HG02610 (cell line): ENCODE measurements around the gene TNF.
"Not testable (repeated sequence)": the region's sequence is repeated elsewhere in the genome, so short reads cannot be mapped to it uniquely, and the experiment has no call there.

Source experiments
- ATAC-seq: cut with Tn5 transposase; IDR thresholded peaks from one replicate; pipeline ENCODE4 v1.9.1; 2021; ENCODE audit warnings: mild to moderate bottlenecking, moderate library complexity; ENCODE audit not compliant: unreplicated experiment

TNF gene

DNA sequence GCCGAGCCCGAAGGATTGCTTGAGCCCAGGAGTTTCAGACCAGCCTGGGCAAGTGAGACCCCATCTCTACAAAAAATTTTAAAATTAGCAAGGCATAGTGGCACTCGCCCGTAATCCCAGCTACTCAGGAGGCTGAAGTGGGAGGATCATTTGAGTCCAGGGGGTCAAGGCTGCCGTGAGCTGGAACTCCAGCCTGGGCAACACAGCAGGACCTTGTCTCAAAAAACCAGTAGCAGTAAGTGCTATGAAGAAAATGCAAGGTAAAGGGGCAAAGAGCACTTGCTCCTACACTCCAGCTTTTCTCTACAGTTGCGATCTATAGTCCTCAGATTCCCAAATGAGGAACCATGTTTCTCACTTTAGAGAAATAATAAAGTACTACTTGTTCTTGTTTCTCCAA, 31.7 kb upstream of the TNF start:
- ATAC-seq, result no peak

DNA sequence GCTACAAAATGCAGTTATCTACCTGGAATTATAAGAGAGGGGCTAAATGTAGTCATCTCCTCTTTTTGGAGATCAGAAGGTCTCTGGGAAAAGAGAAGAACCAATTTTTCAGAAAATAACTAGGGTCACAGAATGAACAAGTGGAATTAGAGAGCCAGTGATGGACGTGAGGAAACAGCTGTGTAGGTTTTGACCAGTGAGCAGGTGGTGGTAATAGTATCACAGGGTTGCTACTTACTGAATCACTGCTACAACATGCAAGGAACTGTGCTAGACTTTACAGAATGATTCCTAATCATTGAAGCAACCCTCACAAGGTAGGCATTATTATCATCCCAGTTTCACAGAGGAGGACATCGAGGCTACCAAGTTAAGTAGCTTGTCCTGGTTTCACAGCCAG, 30.7 kb upstream of the TNF start:
- no peak for ATAC-seq

- no peak for ATAC-seq
These were observed 30.1 kb upstream of the TNF start for GRCh38 chr6:31545291-31545690.

DNA sequence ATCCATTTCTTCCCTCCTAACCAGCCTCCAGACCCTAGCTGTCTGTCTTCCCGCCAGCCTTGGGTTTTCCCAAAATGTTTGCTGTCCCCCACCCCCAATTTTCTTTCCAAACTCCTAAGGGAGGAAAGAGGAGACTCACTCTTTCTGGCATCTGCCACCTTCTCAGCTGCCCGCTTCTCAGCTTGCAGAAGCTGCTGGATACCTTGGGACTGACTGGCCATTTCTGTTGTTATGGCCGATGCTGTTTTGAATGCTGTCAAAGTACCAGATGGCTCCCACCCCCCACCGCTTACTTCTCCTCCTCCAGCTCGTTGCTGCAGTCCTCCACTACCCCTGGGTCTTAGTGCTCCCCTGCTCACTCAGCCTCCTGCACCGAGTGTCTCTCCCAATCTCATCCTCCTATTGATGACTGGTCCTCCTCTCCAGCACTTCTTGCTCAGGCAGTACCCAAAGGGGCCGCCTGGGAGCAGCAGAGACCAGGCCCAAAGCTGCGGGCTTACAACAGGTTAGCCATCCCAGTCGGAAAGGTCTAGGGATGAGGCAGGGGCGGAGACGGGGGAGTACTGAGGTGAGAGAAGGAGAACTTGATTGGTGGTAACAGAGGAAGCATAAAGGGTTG, 28.9 kb upstream of the TNF start, which contains the start of gene ATP6V1G2:
ATP6V1G2 (minus strand) TSS at position 270 of the 619 bp plus-strand sequence; CDS start at position 221, 49 bp downstream.
- ATAC-seq, result peak; percentile 38

GRCh38 chr6:31546958-31547726, 28.2 kb upstream of the TNF start, which contains the start of gene NFKBIL1:
Gene NFKBIL1 (plus strand): TSS chr6:31547608. CDS start chr6:31547695, 87 bp downstream.
- ATAC-seq, result peak; percentile 75

DNA sequence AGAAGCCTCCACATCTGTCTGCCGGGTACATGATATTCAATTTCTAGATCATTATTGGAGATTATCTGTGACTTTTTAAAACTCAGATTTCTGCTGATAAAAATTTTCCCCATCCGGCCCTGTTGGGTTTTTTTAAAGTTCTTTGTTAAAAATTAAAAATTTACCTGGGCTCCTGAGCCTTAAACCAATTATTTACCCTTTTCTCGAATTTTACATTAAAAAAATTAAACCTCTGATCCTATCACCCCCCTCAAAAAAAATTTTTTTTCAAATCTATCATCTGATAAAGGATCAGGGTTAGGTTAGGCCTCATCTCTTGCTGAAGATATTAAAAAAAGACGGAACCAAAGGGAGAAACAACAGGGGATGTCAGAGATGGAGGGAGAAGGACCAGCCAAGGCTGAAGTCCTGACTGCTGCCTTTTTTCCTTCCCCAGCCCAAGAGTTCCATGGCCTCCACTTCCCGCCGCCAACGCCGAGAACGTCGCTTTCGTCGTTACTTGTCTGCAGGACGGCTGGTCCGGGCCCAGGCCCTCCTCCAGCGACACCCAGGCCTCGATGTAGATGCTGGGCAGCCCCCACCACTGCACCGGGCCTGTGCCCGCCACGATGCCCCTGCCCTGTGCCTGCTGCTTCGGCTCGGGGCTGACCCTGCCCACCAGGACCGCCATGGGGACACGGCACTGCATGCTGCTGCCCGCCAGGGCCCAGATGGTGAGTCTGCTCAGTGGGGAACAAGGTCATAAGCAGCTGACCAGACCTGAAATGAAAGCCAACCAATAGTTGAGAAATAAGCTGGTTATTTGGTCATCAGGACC, 27.4 kb upstream of the TNF start:
- ATAC-seq, result no peak

DNA sequence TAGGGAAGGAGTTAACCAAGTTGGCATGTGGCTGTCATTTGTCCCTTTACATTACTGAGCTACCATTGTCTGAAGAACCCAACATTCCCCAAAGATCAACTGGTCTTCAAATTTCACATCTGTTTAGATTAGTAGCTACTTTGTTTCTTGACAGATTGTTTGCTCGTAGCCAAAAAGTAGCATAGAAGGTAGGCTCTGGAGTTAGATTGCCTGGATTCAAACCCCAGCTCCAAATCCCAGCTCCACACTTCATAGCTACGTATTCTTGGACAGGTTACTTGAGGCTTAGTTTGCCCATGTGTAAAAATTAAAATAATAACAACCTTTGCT, 26.9 kb upstream of the TNF start:
- ATAC-seq, result no peak

DNA sequence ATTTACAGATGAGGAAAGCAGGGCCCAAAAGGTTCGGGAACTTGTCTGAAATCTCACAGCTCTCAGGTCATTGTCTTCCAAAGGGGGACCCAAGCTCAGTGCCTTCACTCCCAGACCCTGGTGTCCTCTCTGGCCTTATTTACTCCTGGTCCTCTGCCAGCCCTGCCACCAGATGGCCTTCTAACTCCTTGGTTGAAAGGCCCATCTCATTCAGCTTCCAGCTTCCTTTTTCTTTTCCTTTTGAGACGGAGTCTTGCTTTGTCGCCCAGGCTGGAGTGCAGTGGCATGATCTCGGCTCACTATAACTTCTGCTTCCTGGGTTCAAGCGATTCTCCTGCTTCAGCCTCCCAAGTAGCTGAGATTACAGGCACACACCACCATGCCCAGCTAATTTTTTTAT, 24.0 kb upstream of the TNF start:
- ATAC-seq, result not testable (repeated sequence)

DNA sequence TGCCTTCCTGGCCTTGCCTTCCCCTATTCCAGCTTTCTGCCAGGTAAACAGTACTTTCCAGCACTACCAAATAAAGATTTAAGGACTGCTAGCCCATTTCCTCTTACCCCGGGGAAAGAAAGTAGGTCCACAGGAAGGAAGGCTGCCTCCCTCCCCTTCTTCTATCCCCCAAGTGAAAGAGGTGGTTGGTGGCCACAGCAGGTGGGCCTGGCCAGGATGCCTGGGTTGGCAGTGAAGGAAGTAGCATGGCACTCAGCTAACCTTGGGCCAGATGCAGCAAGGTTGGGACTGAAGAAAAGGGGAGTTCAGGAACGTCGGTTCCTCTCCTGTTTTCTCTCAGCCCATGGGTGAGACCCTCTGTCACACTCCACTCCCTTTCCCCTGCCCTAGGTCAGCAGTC, 19.1 kb upstream of the TNF start:
- ATAC-seq, result no peak

DNA sequence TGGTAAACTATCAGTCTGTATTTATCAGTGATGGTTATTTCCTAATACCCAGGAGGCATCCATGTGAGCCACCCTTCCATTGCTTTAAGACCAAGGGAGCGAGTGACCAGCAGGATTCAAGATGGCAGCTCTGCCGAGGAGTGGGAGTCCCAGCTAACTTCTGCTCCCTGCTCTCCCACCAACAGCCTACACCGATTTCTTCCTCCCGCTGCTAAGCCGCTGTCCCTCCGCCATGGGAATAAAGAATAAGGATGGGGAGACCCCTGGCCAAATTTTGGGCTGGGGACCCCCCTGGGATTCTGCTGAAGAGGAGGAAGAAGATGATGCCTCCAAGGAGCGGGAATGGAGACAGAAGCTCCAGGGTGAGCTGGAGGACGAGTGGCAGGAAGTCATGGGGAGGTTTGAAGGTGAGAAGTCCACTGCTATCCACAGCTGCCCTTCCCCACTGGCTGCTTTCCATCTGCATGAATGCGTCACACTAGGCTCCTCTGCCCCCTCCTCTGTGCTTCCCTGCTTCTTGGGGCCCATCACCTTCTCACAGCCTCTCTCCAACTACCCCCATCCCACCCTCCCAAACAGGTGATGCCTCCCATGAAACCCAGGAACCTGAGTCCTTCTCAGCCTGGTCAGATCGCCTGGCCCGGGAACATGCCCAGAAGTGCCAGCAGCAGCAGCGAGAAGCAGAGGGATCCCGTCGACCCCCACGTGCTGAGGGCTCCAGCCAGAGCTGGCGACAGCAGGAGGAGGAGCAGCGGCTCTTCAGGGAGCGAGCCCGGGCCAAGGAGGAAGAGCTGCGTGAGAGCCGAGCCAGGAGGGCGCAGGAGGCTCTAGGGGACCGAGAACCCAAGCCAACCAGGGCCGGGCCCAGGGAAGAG, 17.7 kb upstream of the TNF start:
- no peak for ATAC-seq

DNA sequence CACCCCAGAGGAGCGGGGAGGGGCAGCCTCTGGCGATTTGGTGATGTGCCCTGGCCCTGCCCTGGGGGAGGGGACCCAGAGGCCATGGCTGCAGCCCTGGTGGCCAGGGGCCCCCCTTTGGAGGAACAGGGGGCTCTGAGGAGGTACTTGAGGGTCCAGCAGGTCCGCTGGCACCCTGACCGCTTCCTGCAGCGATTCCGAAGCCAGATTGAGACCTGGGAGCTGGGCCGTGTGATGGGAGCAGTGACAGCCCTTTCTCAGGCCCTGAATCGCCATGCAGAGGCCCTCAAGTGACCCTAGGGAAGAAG, 17.1 kb upstream of the TNF start:
- no peak for ATAC-seq

DNA sequence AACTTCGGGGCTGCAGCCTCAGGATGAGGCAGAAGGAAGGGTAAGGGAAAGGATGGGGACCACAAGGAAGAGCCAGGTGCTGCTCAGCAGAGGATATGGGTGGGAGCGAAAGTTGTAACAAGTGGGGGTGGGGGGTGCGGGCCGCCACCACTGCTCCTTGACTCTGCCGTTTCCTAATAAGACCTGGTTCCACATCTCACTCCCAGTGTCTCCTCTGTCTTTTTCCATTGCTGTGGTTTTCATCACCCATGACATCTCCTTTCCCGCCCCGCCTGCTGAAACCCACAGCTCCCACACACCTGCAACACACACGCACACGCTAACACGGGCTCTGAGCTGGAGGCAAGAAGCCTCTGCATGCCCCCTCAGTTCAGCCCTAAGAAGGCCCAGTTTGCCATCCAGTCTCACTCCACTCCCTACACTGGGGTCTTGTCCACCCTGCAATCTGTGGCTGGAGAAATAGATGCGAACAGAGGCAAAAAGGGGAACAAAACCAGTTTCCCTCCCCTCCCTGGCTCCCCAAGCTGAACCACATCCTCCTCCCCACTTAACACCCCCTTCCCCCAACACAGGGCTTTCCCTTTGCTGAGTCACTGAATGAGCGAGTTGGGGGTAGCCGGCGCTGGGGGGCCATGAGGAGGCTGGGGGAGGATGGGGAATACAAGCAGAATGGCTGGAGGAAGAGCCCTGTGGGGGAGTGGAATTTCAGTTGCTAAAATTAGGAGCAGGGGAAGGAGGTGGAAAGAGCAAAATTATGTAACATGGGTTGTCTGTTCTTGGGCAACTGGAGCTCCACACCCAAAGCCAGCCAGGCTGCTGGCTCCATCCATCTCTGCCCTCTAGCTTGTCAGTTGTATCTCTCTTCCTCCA, 16.5 kb upstream of the TNF start:
- ATAC-seq, result peak; percentile 35

DNA sequence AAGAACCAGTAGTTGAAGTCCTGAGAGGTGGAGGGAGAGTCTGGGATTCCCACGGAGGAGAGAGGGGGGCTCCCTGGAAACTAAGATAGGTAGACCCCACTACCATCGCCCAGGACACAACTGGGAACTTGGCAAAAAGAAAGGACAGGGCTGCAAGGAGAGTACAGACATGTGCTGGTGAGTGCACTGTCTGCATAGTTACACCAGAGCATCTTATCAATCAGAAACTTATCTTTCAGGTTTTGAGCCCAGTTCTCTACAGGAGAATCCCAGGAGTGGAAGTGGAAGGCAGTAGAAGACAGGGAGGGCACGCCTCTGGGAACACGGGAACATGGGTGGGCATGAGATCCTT, 15.8 kb upstream of the TNF start:
- no peak for ATAC-seq

- ATAC-seq, result peak; percentile 52
These were observed 15.2 kb upstream of the TNF start for GRCh38 chr6:31559958-31560696.

- ATAC-seq, result no peak
These were observed 14.7 kb upstream of the TNF start for GRCh38 chr6:31560697-31561058.

- ATAC-seq, result no peak
These were observed 7.6 kb upstream of the TNF start for GRCh38 chr6:31567531-31568370.

DNA sequence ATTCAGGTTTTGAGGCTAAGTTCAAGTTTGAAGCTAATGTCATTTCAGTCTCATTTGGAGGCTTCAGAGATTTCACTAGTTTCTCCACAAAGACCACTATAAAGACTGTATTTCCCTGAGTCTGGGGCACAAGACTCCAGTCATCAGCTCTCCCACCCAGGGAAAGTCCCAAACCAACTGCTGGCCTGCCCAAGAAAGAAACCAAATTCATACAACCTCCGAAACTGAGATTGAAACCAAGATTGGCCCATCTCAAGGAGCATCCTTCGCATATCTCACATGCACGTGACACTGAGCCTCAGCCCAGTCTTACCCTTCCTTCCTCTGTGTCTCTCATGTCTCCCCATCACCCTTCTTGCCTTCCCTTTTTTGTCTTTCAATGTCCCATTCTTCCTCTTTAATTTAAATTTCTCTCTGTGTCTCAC, 6.8 kb upstream of the TNF start:
- ATAC-seq, result peak; percentile 69

- ATAC-seq, result no peak
These were observed 5.4 kb upstream of the TNF start for GRCh38 chr6:31569861-31570536.
